Activated T-cell treated with anti-CD3 and anti-CD28 coated beads, Interleukin-2, amount 50 U/mL, for 4 hours (primary cell): ENCODE measurements around the gene SSRP1. TPM values are rescaled to one million over a fixed set of nuclear protein-coding genes. Genes with fewer than 3 reads are reported as not detected.
"Not testable (repeated sequence)": the region's sequence is repeated elsewhere in the genome, so short reads cannot be mapped to it uniquely, and the experiment has no call there.

ENCODE experiments used
- ATAC-seq, 2 donors: fragments of 200-7000 bp; cut with Tn5 transposase; one replicate each; pipeline ENCODE4 v1.10.0; 2021
- DNase-seq: peaks from one replicate; pipeline ENCODE4 v3.0.0-alpha.2; 2020
- H3K27me3 Mint-ChIP-seq: one replicate; pipeline ENCODE4 v1.8.0; 2021; ENCODE audit warnings: low read depth, mixed read lengths
- H3K36me3 Mint-ChIP-seq: one replicate; pipeline ENCODE4 v1.8.0; 2022; ENCODE audit warnings: mixed read lengths; ENCODE audit not compliant: insufficient read depth
- H3K4me1 Mint-ChIP-seq: one replicate; pipeline ENCODE4 v1.8.0; 2021; ENCODE audit warnings: low read depth, mixed read lengths
- H3K4me3 Mint-ChIP-seq: one replicate; pipeline ENCODE4 v1.8.0; 2021; ENCODE audit warnings: mild to moderate bottlenecking, moderate library complexity, mixed read lengths
- H3K9me3 Mint-ChIP-seq: one replicate; pipeline ENCODE4 v1.8.0; 2021; ENCODE audit warnings: mixed read lengths
- total RNA-seq, 3 donors: library from RNA; stranded (reverse); gene quantifications; one replicate each; pipeline ENCODE4 v1.2.1, GENCODE V29; 2021

SSRP1 gene
- total RNA-seq, 3 donors from 2014 or later: 287 to 317 (median 302) TPM

- Mint-ChIP-seq H3K4me1 (peaks cover 32% of the 10 kb centered on the region), H3K36me3 (peaks cover 25% of the 10 kb centered on the region), H3K4me3 (peak overlapping the region; percentile 86)
- H3K27me3 Mint-ChIP-seq, ATAC-seq, DNase-seq, H3K9me3 Mint-ChIP-seq: not testable (repeated sequence)
Observed at GRCh38 chr11:57336856-57337255, 1.2 kb upstream of the SSRP1 start.

- no peak for DNase-seq
- peaks cover 2% of the 10 kb centered on the region for H3K27me3 Mint-ChIP-seq
- peaks cover 32% of the 10 kb centered on the region for H3K36me3 Mint-ChIP-seq
- peaks cover 32% of the 10 kb centered on the region for H3K4me1 Mint-ChIP-seq
- peak overlapping the region; percentile 86 for H3K4me3 Mint-ChIP-seq
- ATAC-seq: peak; percentile 6 to 9
- no peaks in the 10 kb centered on the region for H3K9me3 Mint-ChIP-seq
Observed at GRCh38 chr11:57336111-57336666, 497 bp upstream of the SSRP1 start.

- ATAC-seq: no peak
- peaks cover 40% of the 10 kb centered on the region for H3K4me1 Mint-ChIP-seq
- no peaks in the 10 kb centered on the region for H3K27me3 Mint-ChIP-seq
- DNase-seq: no peak
- H3K4me3 Mint-ChIP-seq: peak overlapping the region; percentile 86
- H3K9me3 Mint-ChIP-seq: no peaks in the 10 kb centered on the region
- peaks cover 43% of the 10 kb centered on the region for H3K36me3 Mint-ChIP-seq
Observed at GRCh38 chr11:57335023-57335342, 709 bp downstream of the SSRP1 start.

GRCh38 chr11:57332694-57333440 lies 2.8 kb downstream of the SSRP1 start:
- ATAC-seq: no peak
- Mint-ChIP-seq H3K27me3 (no peaks in the 10 kb centered on the region), H3K36me3 (peaks cover 58% of the 10 kb centered on the region), H3K9me3 (no peaks in the 10 kb centered on the region), H3K4me3 (no peak overlapping the region), H3K4me1 (peaks cover 46% of the 10 kb centered on the region)
- no peak for DNase-seq

DNA sequence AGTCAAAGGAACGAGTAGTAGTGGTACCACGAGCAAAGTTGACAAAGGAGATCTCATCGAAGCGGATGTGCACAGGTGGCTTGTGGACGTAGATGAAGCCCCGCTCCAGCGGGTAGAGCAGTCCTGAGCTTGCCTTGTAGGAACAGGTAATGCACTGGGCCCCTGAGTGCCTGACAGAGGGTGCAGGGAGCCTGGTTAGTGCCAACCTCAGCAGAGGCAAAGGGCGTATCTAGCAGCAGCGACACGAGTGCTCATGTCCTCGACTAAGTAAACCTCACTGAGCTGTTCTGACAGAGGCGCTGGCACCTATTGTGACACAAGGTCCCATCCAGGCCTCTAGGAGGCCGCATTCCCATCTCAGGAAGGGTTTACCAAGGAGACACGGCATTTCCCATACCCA lies 4.0 kb downstream of the SSRP1 start:
- Mint-ChIP-seq H3K27me3 (no peaks in the 10 kb centered on the region), H3K9me3 (no peaks in the 10 kb centered on the region), H3K36me3 (peaks cover 69% of the 10 kb centered on the region), H3K4me3 (no peak overlapping the region), H3K4me1 (peaks cover 49% of the 10 kb centered on the region)
- DNase-seq (no peak), ATAC-seq (no peak)

GRCh38 chr11:57330029-57330428 lies 5.7 kb downstream of the SSRP1 start:
- ATAC-seq (no peak), DNase-seq (no peak)
- Mint-ChIP-seq H3K4me3 (peak overlapping the region; percentile 42), H3K36me3 (peaks cover 81% of the 10 kb centered on the region), H3K27me3 (no peaks in the 10 kb centered on the region), H3K4me1 (peaks cover 55% of the 10 kb centered on the region), H3K9me3 (no peaks in the 10 kb centered on the region)

DNA sequence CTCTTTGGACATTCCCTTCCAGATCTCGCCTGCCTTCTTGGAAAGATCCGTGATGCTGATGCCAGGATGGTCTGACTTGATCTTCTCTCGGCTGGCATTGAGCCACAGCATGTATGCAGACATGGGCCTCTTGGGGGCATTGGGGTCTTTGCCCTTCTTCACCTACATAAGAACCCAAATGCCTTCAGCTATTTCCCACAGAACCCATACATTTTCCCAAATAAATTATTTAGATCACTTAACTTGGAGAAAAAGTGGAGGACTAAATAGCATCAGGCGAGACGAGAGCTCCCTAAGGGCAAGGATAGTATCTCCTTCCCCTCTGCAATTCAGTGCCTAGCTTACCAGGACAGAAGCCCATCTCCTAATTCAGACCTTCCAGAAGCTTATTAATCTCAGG lies 8.0 kb downstream of the SSRP1 start:
- Mint-ChIP-seq H3K4me3 (peak overlapping the region; percentile 9), H3K27me3 (no peaks in the 10 kb centered on the region), H3K9me3 (no peaks in the 10 kb centered on the region), H3K4me1 (peaks cover 48% of the 10 kb centered on the region), H3K36me3 (peaks cover 65% of the 10 kb centered on the region)
- DNase-seq (no peak), ATAC-seq (no peak)

DNA sequence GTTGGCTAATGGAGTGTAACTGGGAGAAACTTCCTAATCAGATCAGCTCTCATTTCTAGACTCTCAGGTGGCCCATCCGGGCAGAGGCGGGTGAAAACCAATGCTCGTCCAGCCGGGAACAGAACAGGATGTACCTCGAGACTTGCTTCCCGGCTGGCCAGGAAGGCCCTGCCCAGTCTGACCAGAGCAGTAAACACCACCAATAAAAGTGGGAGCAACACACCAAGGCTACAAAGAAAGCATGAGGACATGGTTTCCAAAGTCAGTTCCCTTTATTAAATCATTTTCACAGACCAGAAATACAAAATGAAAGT lies 10.0 kb downstream of the SSRP1 start:
- H3K36me3 Mint-ChIP-seq: peaks cover 48% of the 10 kb centered on the region
- no peak for ATAC-seq
- H3K4me3 Mint-ChIP-seq: peak overlapping the region; percentile 85

DNA sequence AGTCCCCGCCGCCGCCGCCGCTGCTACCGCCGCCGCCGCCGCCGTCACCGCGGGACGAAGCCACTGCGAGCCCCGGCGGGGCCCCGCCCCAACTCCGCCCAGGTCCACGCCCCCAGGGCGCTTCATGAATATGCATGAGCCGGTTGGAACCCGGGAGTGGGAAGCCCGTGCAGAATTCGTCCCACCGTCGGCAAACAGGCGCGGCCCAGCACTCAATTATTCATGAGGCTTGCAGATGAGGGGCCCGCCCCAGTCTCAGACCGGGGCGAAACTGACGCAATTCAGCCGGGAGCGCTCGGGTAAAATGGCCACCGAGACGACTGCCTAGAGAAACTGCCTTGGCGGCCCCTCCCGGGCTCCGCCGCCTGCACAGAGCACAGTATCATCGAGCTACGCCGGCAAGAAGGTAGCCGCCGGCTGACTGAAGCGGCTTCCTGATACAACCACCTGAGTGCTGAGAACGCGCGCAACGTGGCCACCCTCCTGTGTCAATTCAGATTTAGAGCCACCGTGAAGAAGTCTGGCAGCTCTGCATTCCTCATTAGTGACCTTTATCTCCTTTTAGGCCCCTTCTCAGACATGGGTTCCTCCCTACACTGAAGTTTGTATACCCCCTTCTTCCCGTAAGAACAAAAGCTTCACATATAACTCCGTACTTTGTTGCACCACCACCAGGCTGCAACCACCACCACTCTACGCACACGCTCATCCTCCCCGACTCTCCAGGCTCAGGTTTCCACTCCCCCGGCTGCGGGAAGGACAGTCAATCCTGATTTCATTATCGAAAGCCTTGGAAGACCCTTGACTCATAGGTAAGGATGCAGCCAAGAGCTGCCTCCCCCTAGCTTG lies 10.6 kb downstream of the SSRP1 start, which contains the start of gene TNKS1BP1:
Gene TNKS1BP1 (minus strand): TSS at position 67 of the 849 bp plus-strand sequence. CDS start 3,067 bp downstream, outside the sequence.
- H3K27me3 Mint-ChIP-seq: no peaks in the 10 kb centered on the region

More for the DNA sequence above, 10.0 kb downstream of the SSRP1 start:
- Mint-ChIP-seq H3K9me3 (no peaks in the 10 kb centered on the region), H3K4me1 (peaks cover 53% of the 10 kb centered on the region), H3K27me3 (no peaks in the 10 kb centered on the region)
- no peak for DNase-seq

GRCh38 chr11:57324154-57324885 lies 11.4 kb downstream of the SSRP1 start:
- H3K9me3 Mint-ChIP-seq: no peaks in the 10 kb centered on the region
- peak; percentile 21 to 26 for ATAC-seq
- H3K36me3 Mint-ChIP-seq: peaks cover 38% of the 10 kb centered on the region
- H3K27me3 Mint-ChIP-seq: no peaks in the 10 kb centered on the region
- peak; percentile 29 for DNase-seq
- peaks cover 41% of the 10 kb centered on the region for H3K4me1 Mint-ChIP-seq
- H3K4me3 Mint-ChIP-seq: peak overlapping the region; percentile 84

More for the DNA sequence above, 10.6 kb downstream of the SSRP1 start, which contains the start of gene TNKS1BP1:
- Mint-ChIP-seq H3K36me3 (peaks cover 45% of the 10 kb centered on the region), H3K4me3 (peak within 1 kb of the TSS; percentile 85), H3K9me3 (no peaks in the 10 kb centered on the region), H3K4me1 (peaks cover 48% of the 10 kb centered on the region)
- DNase-seq (peak; percentile 90), ATAC-seq (peak; percentile 88)

GRCh38 chr11:57323855-57324153 lies 11.9 kb downstream of the SSRP1 start:
- no peak for DNase-seq
- Mint-ChIP-seq H3K36me3 (peaks cover 38% of the 10 kb centered on the region), H3K9me3 (no peaks in the 10 kb centered on the region), H3K4me1 (peaks cover 41% of the 10 kb centered on the region), H3K27me3 (no peaks in the 10 kb centered on the region), H3K4me3 (peak overlapping the region; percentile 84)
- ATAC-seq: no peak

DNA sequence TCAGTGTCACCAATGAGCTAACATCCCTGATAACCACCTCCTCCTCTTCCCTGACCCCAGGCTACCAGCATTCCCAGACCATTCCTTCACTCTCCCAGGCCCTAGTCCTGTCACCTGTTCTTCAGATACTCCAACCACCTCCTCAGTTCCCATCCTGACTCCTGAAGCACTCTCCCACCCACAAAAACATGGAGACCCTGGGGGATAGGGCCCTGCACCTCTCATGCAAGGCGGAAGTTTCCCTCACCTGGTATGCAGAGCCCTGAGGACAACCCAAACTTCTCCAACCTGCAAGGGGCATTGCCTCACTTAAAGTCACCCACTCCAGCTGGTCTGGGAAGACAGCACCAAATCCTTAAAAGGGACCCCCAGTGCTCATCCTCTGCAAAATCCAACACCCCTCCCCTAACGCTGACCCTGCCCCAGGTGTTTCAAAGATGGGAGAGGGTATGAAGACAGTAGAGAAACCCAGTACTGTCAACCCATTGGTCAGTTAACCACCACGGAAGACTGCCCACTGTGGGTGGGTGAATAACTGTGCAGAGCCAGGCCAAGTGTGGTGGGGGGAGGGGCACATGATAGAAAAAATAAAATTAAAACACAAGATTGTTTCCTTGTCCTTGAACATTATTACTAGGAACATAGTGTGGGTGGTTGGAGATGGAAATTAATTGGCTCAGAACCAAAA lies 12.4 kb downstream of the SSRP1 start:
- Mint-ChIP-seq H3K27me3 (no peaks in the 10 kb centered on the region), H3K4me3 (peak overlapping the region; percentile 84), H3K4me1 (peaks cover 41% of the 10 kb centered on the region), H3K9me3 (no peaks in the 10 kb centered on the region), H3K36me3 (peaks cover 33% of the 10 kb centered on the region)
- DNase-seq (no peak), ATAC-seq (no peak)

- ATAC-seq (no peak), DNase-seq (no peak)
- H3K4me3 Mint-ChIP-seq: peak overlapping the region; percentile 84
- peaks cover 40% of the 10 kb centered on the region for H3K4me1 Mint-ChIP-seq
- H3K9me3 Mint-ChIP-seq: no peaks in the 10 kb centered on the region
- H3K36me3 Mint-ChIP-seq: peaks cover 31% of the 10 kb centered on the region
- no peaks in the 10 kb centered on the region for H3K27me3 Mint-ChIP-seq
Observed at GRCh38 chr11:57322256-57323166, 13.2 kb downstream of the SSRP1 start.
